ENCODE results near the gene DIAPH2. TPM values are rescaled to one million over a fixed set of nuclear protein-coding genes. Genes with fewer than 3 reads are reported as not detected.

DIAPH2 gene
- total RNA-seq, 2 donors from 2014 or later = 12.5 to 18.3 TPM

- H3K36me3 Mint-ChIP-seq (ENCODE audit: low read depth) = no peaks in the 10 kb centered on the region
- no peak for ATAC-seq
- no peak overlapping the region for H3K4me3 Mint-ChIP-seq
- H3K27ac Mint-ChIP-seq = no peak overlapping the region
- DNase-seq = no peak
- H3K27me3 Mint-ChIP-seq = no peaks in the 10 kb centered on the region
- no peaks in the 10 kb centered on the region for H3K9me3 ChIP-seq (ENCODE audit: control insufficient read depth, low read length, poor library complexity, severe bottlenecking)
- H3K4me1 Mint-ChIP-seq = no peaks in the 10 kb centered on the region
Observed at GRCh38 chrX:97363843-97364242, 679.2 kb downstream of the DIAPH2 start.

- Mint-ChIP-seq H3K27ac (no peak overlapping the region), H3K4me1 (no peaks in the 10 kb centered on the region), H3K27me3 (no peaks in the 10 kb centered on the region), H3K4me3 (no peak overlapping the region), H3K36me3 (ENCODE audit: low read depth) (no peaks in the 10 kb centered on the region)
- ATAC-seq = no peak
- DNase-seq = no peak
- no peaks in the 10 kb centered on the region for H3K9me3 ChIP-seq (ENCODE audit: control insufficient read depth, low read length, poor library complexity, severe bottlenecking)
Observed at GRCh38 chrX:97366237-97366636, 681.6 kb downstream of the DIAPH2 start.

DNA sequence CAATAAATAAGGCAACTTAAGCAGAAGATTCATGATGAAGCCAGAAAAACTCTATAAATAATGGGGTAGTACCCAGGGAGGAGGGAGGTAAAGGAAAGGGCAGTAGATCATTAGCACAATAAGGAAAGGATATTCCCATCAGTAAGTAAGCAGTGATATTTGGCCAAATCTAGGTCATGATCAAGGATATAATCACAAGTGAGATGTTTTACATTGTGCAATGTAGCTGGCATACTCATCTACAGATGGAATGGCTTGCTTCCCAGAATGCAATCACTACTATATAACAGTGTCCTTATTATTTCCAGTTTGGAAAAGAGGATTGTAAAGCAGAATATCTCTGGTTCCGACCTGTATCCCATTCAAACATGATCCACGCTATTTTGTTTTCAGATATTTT lies 682.5 kb downstream of the DIAPH2 start:
- no peak for DNase-seq
- ATAC-seq = no peak
- no peaks in the 10 kb centered on the region for H3K4me1 Mint-ChIP-seq
- H3K36me3 Mint-ChIP-seq (ENCODE audit: low read depth) = no peaks in the 10 kb centered on the region
- H3K9me3 ChIP-seq (ENCODE audit: control insufficient read depth, low read length, poor library complexity, severe bottlenecking) = no peaks in the 10 kb centered on the region
- no peak overlapping the region for H3K4me3 Mint-ChIP-seq
- no peaks in the 10 kb centered on the region for H3K27me3 Mint-ChIP-seq
- H3K27ac Mint-ChIP-seq = no peak overlapping the region

GRCh38 chrX:97369947-97370346 lies 685.3 kb downstream of the DIAPH2 start:
- H3K9me3 ChIP-seq (ENCODE audit: control insufficient read depth, low read length, poor library complexity, severe bottlenecking) = no peaks in the 10 kb centered on the region
- Mint-ChIP-seq H3K27me3 (no peaks in the 10 kb centered on the region), H3K27ac (no peak overlapping the region), H3K4me1 (no peaks in the 10 kb centered on the region), H3K36me3 (ENCODE audit: low read depth) (no peaks in the 10 kb centered on the region), H3K4me3 (no peak overlapping the region)
- DNase-seq = no peak
- no peak for ATAC-seq

GRCh38 chrX:97372001-97372766 lies 687.5 kb downstream of the DIAPH2 start:
- no peak for DNase-seq
- Mint-ChIP-seq H3K36me3 (ENCODE audit: low read depth) (no peaks in the 10 kb centered on the region), H3K4me1 (no peaks in the 10 kb centered on the region), H3K27ac (no peak overlapping the region), H3K4me3 (no peak overlapping the region), H3K27me3 (no peaks in the 10 kb centered on the region)
- no peaks in the 10 kb centered on the region for H3K9me3 ChIP-seq (ENCODE audit: control insufficient read depth, low read length, poor library complexity, severe bottlenecking)
- no peak for ATAC-seq

DNA sequence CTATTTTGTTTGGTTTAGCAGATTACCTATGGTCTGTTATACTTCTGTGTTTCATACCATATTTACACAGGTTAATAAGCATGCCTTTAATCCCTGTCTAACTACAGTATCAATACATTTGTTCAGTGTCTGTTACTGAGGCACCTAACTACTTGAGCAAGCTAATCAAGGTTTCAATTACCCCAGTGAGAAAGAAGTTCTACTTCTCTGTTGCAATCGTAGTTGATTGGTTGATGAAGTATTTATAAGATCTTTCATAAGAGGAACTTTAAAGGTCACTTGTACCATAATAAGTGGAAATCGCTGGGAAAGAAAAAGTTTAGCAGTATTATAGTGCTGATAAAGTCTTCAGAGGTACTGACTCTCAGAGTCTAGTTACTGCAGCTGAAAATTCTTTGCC lies 689.6 kb downstream of the DIAPH2 start:
- H3K4me1 Mint-ChIP-seq = no peaks in the 10 kb centered on the region
- no peak overlapping the region for H3K4me3 Mint-ChIP-seq
- no peaks in the 10 kb centered on the region for H3K9me3 ChIP-seq (ENCODE audit: control insufficient read depth, low read length, poor library complexity, severe bottlenecking)
- DNase-seq (no peak), ATAC-seq (no peak)
- H3K27me3 Mint-ChIP-seq = no peaks in the 10 kb centered on the region
- no peaks in the 10 kb centered on the region for H3K36me3 Mint-ChIP-seq (ENCODE audit: low read depth)
- no peak overlapping the region for H3K27ac Mint-ChIP-seq

GRCh38 chrX:97380200-97380599 lies 695.6 kb downstream of the DIAPH2 start:
- no peak overlapping the region for H3K4me3 Mint-ChIP-seq
- H3K9me3 ChIP-seq (ENCODE audit: control insufficient read depth, low read length, poor library complexity, severe bottlenecking) = no peaks in the 10 kb centered on the region
- H3K4me1 Mint-ChIP-seq = no peaks in the 10 kb centered on the region
- ATAC-seq = no peak
- H3K27me3 Mint-ChIP-seq = no peaks in the 10 kb centered on the region
- no peak for DNase-seq
- no peaks in the 10 kb centered on the region for H3K36me3 Mint-ChIP-seq (ENCODE audit: low read depth)
- H3K27ac Mint-ChIP-seq = no peak overlapping the region

DNA sequence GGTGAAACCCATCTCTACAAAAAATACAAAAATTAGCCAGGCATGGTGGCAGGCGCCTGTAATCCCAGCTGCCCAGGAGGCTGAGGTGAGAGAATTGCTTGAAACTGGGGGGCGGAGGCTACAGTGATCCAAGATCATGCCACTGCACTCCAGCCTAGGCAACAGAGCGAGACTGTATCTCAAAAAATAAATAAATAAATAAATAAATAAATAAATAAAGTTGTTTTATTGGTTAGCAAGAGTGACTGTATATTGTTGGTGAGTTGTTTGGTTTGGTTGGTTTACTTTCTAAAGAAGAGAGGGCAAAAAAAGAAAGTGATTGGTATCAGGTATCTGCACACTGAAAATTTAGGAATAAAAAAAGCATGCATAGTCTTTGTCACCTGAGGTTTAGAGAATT lies 700.0 kb downstream of the DIAPH2 start:
- no peaks in the 10 kb centered on the region for H3K36me3 Mint-ChIP-seq (ENCODE audit: low read depth)
- H3K27me3 Mint-ChIP-seq = no peaks in the 10 kb centered on the region
- H3K9me3 ChIP-seq (ENCODE audit: control insufficient read depth, low read length, poor library complexity, severe bottlenecking) = no peaks in the 10 kb centered on the region
- no peaks in the 10 kb centered on the region for H3K4me1 Mint-ChIP-seq
- H3K27ac Mint-ChIP-seq = no peak overlapping the region
- no peak for ATAC-seq
- no peak overlapping the region for H3K4me3 Mint-ChIP-seq
- DNase-seq = no peak

- Mint-ChIP-seq H3K36me3 (ENCODE audit: low read depth) (no peaks in the 10 kb centered on the region), H3K27me3 (no peaks in the 10 kb centered on the region), H3K27ac (no peak overlapping the region), H3K4me3 (no peak overlapping the region), H3K4me1 (no peaks in the 10 kb centered on the region)
- ATAC-seq (no peak), DNase-seq (no peak)
- no peaks in the 10 kb centered on the region for H3K9me3 ChIP-seq (ENCODE audit: control insufficient read depth, low read length, poor library complexity, severe bottlenecking)
Observed at GRCh38 chrX:97387004-97387403, 702.4 kb downstream of the DIAPH2 start.

DNA sequence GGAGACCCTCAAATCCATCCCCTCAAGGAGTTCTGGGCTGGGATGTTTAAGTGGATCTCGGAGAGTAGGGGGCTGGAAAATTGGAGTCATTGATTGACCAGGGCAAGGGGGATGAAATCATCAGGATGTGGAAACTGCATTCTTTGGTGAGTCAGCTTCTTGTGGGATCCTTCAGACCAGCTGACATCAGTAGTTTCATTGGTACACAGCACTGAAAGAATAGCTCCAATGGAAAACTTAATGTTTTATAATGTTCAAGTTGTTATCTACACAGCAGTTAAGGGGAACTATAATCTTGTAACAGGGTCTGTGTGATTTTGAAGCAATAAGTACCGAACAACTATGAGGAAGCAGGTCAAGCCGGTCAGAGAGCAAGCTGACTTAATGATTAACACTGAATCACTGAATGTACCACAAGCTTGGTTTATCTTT lies 705.1 kb downstream of the DIAPH2 start:
- no peak overlapping the region for H3K27ac Mint-ChIP-seq
- H3K36me3 Mint-ChIP-seq (ENCODE audit: low read depth) = no peaks in the 10 kb centered on the region
- no peaks in the 10 kb centered on the region for H3K9me3 ChIP-seq (ENCODE audit: control insufficient read depth, low read length, poor library complexity, severe bottlenecking)
- DNase-seq (no peak), ATAC-seq (no peak)
- H3K27me3 Mint-ChIP-seq = no peaks in the 10 kb centered on the region
- H3K4me1 Mint-ChIP-seq = peaks cover 4% of the 10 kb centered on the region
- H3K4me3 Mint-ChIP-seq = no peak overlapping the region

DNA sequence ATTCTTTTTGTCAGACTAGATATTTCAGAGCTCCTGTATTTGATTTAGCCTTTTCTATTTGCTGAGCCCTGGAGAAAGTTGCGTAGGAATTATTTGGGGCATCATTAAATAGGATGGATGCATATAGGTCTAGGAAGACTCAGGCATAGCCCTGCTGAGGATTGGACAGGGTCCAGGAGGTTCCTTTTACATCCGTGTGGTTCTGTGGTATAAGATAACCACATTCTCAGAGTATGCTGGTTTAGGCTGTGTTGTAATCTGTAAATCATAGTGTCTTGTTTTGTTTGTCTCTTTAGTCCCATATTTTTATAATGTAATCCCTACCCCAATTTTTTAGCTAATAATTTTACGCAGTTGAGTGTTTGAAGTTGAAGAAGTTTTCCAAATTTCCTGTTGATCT lies 712.7 kb downstream of the DIAPH2 start:
- ATAC-seq (no peak), DNase-seq (no peak)
- Mint-ChIP-seq H3K27ac (no peak overlapping the region), H3K4me1 (peaks cover 23% of the 10 kb centered on the region), H3K27me3 (no peaks in the 10 kb centered on the region), H3K36me3 (ENCODE audit: low read depth) (peaks cover 2% of the 10 kb centered on the region), H3K4me3 (no peak overlapping the region)
- H3K9me3 ChIP-seq (ENCODE audit: control insufficient read depth, low read length, poor library complexity, severe bottlenecking) = no peaks in the 10 kb centered on the region

GRCh38 chrX:97398030-97398551 lies 713.4 kb downstream of the DIAPH2 start:
- no peak for DNase-seq
- peak; percentile 18 for ATAC-seq
- Mint-ChIP-seq H3K27me3 (no peaks in the 10 kb centered on the region), H3K36me3 (ENCODE audit: low read depth) (peaks cover 2% of the 10 kb centered on the region), H3K27ac (no peak overlapping the region), H3K4me3 (no peak overlapping the region), H3K4me1 (peaks cover 19% of the 10 kb centered on the region)
- H3K9me3 ChIP-seq (ENCODE audit: control insufficient read depth, low read length, poor library complexity, severe bottlenecking) = no peaks in the 10 kb centered on the region

GRCh38 chrX:97399400-97399799 lies 714.8 kb downstream of the DIAPH2 start:
- ATAC-seq (no peak), DNase-seq (no peak)
- peaks cover 19% of the 10 kb centered on the region for H3K4me1 Mint-ChIP-seq

DNA sequence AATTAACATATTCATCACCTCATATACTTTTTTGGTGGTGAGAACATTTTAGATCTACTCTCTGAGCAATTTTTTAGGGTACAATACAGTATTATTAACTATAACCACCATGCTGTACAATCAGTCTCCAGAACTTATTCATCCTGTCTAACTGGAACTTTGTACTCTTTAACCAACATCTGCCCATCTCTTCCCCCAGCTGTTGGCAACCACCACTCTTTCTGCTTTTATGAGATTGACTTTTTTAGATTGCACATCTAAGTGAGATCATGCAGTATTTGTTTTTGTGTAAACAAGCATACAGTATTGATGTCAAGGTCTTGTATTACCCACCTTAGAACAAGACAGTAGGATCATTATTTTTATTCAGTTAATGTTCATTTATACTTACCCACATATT lies 715.9 kb downstream of the DIAPH2 start:
- H3K27ac Mint-ChIP-seq = peak overlapping the region; percentile 45
- H3K9me3 ChIP-seq (ENCODE audit: control insufficient read depth, low read length, poor library complexity, severe bottlenecking) = no peaks in the 10 kb centered on the region
- H3K4me3 Mint-ChIP-seq = no peak overlapping the region
- ATAC-seq (no peak), DNase-seq (no peak)
- H3K4me1 Mint-ChIP-seq = peaks cover 19% of the 10 kb centered on the region
- H3K27me3 Mint-ChIP-seq = no peaks in the 10 kb centered on the region
- peaks cover 2% of the 10 kb centered on the region for H3K36me3 Mint-ChIP-seq (ENCODE audit: low read depth)

More at GRCh38 chrX:97399400-97399799, 714.8 kb downstream of the DIAPH2 start:
- Mint-ChIP-seq H3K27ac (peak overlapping the region; percentile 29), H3K36me3 (ENCODE audit: low read depth) (peaks cover 2% of the 10 kb centered on the region), H3K27me3 (no peaks in the 10 kb centered on the region), H3K4me3 (peak overlapping the region; percentile 31)
- H3K9me3 ChIP-seq (ENCODE audit: control insufficient read depth, low read length, poor library complexity, severe bottlenecking) = no peaks in the 10 kb centered on the region
